ENCODE measurements around the gene ADAMTS10.
"Not testable (repeated sequence)": the region's sequence is repeated elsewhere in the genome, so short reads cannot be mapped to it uniquely, and the experiment has no call there.

Gene ADAMTS10

DNA sequence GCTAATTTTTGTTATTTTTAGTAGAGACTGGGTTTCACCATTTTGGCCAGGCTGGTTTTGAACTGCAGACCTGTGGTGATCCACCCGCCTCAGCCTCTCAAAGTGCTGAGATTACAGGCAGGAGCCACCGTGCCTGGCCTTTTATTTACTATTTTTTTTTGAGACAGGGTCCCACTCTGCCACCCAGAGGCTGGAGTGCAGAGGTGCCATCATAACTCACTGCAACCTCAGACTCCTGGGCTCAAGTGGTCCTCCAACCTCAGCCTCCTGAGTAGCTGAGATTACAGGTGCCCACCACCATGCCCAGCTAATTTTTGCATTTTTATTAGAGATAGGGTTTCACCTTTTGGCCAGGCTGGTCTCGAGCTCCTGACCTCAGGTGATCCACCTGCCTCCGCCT is 12.4 kb upstream of the ADAMTS10 start:
- not testable (repeated sequence) for DNase-seq

DNA sequence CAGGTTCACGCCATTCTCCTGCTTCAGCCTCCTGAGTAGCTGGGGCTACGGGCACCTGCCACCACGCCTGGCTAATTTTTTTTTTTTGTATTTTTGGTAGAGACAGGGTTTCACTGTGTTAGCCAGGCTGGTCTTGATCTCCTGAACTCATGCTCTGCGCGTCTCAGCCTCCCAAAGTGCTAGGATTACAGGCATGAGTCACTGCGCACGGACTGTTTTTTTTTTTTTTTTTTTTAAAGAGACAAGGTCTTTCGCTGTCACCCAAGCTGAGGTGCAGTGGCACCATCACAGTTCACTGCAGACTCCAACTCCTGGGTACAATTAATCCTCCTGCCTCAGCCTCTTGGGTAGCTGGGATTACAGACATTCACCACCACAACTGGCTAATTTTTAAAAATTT is 8.2 kb upstream of the ADAMTS10 start:
- DNase-seq = no peak

DNA sequence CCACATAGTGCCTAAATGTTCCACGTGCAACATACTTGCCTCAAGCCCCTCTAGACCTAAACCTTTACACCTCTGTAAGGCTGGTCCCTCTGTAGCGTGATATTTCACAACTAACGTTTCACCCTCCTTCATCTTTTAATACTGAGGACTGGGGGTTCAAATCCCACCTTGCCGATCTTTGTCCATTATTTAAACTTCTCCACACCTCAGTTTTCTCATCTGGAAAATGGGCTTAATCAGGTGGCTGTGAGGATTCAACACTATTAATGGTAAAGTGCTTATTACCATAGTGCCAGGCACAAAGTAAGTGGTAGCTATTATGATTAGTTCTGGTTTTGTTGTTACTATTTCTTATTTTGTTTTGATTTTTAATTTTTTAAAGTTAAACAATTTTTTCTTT is 7.5 kb upstream of the ADAMTS10 start:
- DNase-seq = no peak

DNA sequence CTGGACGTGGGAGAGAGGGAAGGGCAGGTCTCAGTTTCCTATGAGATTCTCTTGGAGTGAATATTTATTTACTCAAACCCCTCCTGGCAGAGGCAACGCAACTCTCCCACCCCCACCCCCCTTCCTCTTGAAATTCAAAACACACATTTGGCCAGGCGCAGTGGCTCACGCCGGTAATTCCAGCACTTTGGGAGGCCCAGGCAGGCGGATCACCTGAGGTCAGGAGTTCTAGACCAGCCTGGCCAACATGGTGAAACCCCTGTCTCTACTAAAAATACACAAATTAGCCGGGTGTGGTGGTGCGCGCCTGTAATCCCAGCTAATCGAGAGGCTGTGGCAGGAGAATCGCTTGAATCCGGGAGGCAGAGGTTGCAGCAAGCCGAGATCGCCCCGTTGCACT is 6.8 kb upstream of the ADAMTS10 start:
- DNase-seq = not testable (repeated sequence)

DNA sequence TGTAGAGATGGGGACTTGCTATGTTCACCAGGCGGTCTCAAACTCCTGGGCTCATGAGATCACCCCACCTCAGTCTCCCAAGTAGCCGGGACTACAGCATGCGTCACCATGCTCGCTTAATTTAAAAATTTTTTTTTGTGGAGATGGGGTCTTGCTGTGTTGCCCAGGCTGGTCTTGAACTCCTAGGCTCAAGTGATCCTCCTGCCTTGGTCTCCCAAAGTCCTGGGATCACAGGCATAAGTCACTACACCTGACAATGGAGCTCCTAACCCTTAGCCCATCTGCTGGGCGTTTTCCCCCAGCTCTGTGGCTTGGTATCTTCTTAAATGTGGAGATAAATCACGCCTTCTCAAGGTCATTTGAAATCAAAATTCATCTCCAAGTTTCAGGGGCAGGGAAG is 6.3 kb upstream of the ADAMTS10 start:
- DNase-seq = no peak

DNA sequence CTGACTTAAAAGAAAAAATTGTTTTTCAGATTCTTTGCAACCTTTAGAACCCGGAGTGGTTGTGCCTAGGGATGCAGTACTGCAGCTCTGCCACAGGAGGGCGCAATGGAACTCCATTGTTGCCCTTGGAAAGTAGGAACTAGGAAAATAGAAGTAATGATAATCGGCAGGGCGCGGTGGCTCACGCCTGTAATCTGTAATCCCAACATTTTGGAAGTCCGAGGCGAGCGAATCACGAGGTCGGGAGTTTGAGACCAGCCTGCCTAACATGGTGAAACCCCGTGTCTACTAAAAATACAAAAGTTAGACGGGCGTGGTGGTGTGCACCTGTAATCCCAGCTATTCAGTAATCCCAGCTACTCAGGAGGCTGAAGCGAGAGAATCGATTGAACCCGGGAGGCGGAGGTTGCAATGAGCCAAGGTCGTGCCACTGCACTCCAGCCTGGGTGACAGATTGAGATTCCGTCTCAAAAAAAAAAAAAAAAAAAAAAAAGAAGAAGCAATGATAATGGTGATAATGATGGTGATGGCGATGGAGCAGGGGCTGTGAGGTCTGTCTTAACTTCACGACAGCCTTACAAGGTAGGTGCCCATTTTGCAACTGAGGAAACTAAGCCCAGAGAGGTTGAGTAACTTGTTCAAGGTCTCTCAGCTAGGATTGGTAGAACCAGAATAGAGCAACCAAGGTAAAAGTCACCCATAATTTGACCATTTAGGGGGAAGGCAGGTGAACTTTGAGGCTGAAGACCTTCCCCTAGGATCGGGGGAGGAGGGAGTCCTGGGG is 5.5 kb upstream of the ADAMTS10 start:
- DNase-seq = peak in 1 of 2 donors; percentile 20

DNA sequence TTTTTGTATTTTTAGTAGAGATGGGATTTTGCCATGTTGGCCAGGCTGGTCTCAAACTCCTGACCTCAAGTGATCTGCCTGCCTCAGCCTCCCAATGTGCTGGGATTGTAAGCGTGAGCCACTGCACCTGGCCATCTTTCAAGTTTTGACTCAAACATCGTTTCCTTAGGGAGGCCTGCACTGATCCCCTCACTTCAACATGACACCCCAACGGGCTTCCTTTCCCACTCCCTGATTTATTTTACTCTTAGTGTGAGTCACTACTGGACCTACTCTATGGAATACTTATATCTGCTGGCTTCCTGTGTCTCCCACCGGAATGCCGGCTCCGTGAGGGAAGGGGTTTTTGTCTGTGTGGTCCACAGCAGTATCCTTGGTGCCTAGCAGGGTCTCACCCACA is 4.5 kb upstream of the ADAMTS10 start:
- no peak for DNase-seq

DNA sequence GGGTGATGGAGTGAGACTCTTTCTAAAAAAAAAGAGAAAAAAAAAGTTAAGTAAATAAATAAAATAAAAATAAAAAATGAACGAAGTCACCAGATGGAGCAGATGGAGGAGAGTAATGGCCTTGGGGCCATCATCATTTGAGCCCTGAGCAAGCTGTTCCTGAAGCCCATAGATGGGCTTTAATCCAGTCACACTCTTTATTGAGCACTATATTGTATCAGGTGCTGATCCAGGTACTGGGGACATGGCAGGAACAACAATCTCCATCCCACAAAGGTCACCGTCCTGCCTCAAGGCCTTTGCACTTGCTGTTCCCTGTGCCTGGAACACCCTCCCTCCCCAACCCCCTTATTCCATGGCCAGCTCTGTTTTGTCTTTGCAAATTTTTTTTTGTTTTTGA is 3.9 kb upstream of the ADAMTS10 start:
- DNase-seq = no peak

DNA sequence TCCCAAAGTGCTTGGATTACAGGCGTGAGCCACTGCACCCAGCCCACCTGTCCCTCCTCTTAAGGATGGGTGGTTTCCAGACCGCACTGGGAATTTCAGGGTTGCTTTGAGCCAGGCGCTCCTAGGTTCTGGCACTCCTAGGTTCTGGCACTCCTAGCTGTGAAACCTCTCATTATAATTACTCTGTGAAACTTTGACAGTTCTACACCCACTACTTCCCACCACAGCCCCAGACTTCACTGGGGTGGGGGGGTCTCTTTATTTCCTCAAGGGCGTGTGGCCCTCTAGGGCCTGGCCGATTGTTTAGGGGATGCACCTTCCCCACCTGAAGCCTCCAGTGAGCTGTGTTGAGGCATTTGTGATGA is 2.3 kb upstream of the ADAMTS10 start:
- DNase-seq = no peak

DNA sequence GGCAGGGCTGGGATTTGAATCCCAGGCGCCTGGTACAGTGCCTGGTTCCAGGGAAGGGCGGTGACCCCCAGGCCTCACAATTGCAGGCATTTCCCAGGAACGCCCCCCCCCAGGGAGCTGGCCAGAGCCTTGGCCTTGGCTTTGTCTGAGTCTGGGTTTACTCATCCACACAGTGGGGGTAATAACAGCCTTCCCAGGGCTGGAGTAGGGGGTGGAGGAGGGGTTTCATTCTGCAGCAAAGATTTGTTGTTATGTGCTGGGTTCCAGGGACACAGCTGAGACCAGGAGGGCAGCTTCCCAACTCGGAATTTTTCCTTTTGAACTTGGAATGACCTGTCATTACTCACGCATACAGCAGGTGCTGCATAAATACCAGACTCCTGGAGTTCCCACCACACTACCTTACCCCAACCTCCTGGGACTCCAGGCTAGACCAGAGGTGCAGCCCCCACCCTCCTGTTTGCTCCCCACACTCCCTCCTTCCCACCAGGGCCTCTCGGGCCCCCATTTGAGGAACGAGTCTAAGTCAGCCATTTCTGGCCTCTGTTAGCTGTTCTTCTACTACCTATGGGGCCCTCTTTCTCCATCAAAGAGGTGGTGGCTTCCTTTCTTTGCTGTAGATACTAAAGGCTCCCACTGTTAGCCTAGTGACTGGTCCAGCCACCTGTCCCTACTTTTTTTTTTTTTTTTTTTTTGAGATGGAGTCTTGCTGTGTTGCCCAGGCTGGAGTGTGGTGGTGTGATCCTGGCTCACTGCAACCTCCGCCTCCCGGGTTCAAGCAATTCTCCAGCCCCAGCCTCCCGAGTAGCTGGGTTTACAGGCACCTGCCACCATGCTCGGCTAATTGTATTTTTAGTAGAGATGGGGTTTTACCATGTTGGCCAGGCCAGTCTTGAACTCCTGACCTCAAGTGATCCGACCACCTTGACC is 1.6 kb upstream of the ADAMTS10 start:
- DNase-seq = peak in 1 of 2 donors; percentile 2

DNA sequence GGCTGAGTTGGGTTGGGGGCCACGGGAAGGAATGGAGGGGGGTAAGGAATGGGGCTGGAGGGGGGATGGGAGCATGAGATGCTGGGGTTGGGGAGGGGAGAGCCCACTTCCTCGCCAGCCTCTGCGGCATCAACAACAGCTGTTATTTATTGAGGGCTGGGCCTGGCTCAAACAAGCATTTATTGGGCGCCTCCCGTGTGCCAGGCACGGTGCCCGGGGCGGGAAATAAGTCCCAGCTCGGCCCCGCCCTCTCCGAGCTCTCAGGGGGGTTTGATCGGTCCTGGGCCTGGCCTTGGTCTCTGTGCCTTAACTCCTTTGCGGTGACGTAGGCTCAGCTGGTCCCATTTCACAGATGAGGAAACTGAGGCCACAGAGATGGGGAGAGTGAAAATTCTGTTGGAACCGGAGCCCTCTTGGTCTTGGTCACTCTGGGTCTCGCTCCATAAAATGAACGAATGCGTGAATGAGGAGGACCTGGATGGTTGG is 919 bp upstream of the ADAMTS10 start:
- no peak for DNase-seq

DNA sequence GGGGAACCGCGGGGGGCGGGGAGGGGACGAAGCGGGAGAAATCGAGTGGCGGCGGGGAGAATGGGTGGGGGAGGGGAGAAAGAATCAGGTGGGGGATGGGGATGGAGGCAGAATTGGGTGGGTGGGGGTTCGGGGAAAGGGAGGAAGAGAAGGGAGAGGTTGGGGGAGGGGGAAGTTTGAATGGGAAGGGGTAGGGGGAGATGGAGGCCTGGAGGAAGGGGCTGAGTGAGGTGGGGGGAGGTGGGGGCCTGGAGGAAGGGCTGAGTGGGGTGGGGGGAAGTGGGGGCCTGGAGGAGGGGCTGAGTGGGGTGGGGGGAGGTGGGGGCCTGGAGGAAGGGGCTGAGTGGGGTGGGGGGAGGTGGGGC is 403 bp upstream of the ADAMTS10 start:
- no peak for DNase-seq

DNA sequence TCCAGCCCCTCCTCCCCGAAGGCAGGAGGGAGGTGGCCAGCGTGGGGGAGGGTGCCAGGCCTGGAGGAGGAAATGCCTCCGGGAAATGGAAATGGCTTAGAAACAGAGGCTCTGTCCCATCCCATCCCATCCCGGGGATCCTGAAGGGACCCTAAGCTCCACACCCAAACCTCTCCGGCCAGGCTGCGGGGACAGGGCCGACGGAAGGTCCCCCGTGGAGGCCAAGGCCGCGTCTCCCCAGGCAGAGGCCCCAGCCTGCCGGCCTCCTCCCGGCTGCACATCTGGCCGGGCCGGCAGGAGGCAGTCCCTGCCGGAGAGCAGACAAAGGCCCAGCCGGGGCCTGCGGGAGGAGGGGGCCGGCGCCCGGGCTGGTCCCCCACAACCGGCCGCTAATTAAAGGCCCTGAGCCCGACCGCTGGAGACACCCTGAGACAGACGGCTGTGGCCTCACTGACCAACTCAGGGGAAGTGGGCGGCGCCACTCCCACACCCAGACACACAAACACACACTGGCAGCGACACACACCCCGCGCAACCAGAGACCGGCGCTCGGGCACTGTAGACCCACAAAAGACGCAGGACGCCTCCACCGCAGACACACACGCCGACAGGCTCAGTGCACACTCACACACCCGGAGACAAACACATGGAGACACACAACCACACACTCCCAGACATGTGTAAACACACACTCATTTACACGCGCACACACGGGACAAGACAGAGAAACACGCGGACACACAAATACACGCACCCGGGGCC is 1.1 kb downstream of the ADAMTS10 start:
- peak in 1 of 2 donors; percentile 23 for DNase-seq

DNA sequence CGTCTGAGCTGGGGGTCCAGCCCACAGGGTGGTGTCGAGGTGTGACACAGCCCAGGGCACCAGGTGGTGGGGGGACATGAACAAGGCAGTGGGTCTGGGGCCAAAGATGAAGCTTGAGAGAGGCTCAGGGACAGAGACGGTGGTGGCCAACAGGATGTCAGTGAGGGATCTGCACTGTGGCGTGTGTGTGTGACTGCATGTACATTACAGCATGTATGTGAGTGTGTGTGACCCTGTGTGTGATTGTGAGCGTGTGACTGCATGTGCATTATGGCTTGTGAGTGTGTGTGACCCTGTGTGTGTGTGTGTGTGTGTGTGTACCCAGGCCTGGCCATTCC is 1.6 kb downstream of the ADAMTS10 start:
- DNase-seq = no peak

DNA sequence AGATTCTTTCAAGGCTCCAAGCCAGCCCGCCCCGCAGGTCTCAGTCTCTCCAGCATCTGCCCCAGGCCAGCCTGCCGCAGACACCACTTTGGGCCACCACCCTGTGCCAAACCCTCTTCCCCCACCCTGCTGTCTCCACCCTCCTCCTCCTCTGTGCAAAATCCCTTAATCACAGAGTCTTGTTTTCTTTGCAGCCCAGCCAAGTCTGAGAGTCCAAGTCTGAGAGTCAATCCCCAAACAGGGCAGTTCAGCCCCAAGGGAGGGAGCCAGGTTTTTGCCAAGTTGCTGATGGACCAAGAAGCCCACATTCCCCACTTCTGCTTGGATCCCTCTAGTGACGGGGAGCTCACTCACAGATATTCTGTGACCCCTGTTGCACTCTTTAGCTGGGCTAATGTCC is 3.1 kb downstream of the ADAMTS10 start:
- no peak for DNase-seq

DNA sequence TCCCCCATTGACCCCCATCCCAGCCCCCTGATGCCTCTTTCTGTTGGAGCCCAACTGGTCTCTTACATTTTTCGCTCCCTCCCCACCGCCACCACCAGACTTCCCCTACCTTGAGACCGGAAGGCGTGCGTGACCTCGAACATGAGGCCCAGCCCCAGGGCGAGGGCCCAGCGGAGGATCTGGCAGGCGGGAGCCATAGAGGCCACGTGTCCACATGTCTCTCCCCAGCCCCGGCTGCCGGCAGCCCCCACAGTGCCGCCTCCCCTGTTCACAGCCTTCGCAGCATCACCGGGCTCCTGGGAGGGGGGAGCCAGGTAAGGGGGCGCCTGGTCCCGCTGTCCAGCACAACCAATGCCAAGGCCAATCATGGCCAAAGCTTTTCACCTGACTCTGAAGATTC is 5.0 kb downstream of the ADAMTS10 start:
- no peak for DNase-seq

DNA sequence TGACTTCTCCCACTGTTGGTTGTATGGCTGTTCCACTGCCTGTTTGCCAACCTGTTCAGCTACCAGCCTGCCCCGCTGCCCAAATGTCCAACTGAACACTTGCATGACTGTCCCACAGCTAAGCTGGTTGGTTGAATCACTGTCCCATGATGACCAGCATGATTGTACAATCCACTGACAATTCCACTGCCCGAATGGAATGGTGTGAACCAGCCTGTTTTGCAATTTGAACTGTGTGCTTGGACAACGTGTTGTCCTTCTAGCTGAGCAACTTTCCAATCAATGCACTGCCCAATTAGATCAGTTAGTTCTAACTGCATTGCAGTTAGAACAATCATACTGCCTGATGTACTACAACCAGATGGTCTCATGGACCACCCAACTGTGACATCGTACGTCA is 8.7 kb downstream of the ADAMTS10 start:
- no peak for DNase-seq

DNA sequence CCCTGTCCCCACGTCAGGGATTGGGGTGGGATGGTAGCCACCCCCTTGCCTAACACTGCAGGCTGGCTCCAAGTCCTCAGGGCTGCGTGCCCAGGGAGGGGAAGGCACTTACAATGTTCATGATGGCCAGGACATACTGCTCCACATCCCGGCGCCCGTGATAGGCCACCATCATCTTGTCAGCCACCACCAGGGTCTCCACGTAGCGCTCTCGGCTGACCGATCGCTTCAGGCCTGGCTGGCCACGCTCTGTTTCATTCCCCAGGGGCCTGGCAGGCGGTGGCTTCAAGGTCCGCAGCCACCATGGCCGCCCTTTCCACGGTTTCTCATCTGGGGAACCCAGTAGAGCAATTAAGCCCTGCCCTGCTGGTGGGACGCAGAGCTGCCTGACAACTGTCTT is 9.7 kb downstream of the ADAMTS10 start:
- no peak for DNase-seq

DNA sequence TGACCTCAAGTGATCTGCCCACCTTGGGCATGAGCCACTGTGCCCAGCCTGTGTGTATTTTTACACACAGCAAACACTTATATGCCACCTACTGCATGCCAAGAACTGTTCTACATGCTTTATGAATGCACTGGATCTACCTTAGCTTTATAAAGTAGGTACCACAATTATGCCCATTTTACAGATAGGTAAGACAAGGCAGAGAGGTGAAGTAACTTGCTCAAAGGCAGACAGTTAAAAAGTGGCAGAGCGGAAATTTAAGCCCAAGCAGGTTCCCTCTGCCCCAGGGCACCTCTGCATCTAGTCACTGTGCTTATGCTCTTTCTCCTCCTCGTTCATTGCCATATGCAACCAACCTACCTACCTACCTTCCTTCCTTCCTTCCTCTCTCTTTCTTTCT is 10.5 kb downstream of the ADAMTS10 start:
- DNase-seq = no peak

DNA sequence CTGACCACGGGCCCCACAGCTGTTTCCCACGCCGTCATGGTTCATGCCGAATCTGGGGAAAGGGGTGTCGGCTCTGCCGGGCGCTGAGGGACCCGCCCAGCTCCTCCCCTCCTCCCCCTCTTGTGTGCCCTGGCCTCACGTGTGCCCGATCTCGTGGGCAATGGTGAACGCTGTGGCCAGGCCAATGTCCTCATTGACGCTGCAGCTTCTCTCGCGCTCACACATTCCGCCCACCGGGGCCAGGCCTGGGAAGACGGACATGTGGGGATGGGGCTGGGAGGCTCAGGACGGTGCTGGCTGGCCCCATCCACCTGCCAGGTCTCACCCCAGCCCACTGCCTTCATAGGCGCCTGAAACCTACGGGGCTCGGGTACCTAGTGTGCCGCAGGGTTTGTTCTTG is 14.3 kb downstream of the ADAMTS10 start:
- no peak for DNase-seq

DNA sequence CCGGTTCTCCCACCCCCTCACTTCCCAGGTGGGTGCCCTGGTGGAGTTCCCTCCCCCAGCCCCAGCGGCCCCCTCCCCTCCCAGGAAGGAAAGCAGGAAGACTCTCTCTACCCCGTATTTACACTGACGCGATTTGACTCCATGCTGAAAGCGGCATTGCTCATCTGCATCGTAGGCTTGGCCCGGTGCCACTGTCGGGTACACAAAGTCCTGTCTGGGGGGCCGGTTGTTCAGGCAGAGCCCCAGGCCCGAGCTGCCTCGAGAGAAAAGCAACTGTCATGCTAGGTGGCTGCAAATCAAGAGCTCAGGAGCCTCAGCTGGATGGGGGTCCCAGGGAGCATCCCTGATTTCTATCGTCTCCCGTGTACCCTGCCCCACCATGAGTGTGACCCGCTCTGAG is 14.9 kb downstream of the ADAMTS10 start:
- no peak for DNase-seq

DNA sequence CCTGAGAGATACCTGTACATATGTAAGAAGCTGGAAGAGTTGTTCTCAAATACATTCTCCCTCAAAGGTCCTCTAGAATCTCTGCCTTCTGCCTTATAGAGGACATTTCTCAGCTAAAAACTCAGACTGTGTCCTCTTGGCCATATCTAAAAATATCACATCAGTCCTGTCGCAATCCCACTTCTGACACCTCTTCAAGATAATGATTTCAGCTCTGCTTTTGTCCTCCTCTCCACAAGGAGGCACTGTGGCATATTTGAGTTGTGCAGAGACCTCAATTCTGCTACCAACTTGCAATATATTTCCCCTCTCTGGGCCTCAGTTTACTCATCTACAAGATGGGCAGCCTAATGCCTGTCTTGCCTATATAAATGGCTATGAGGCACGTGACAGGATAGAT is 16.6 kb downstream of the ADAMTS10 start:
- no peak for DNase-seq

DNA sequence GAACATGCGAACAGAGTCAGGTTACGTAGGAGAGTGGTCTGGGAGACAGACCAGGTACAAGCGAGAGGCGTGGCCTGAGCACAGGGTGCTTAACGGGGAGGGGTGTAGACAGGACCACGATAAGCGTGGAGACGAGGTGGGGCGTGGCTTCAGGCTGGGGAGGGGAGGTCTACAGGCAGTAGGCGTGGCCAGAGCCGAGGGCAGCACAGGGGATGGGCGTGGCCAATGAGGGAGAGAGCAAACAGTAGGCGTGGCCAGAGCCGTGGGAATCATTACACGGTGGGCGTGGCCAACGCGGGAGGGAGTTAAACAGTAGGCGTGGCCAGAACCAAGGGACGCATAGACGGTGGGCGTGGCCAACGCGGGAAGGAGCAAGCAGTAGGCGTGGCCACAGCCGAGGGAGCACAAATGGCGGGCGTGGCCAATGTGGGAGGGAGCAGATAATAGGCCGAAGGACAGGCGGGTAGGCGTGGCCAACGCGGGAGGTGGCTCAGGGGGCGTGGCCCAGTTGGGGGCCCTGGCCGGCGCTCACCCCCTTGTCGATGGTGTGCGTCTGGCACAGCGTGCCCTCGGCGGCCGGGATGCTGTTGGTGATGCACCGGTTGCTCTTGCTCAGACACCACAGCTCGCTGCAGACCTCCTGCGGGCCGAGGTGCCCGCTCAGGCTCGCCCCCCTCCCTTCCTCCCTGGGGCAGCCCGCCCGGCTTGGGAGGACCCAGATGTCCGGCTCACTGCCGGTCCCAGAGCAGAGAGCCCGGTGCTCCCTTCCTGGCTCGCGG is 18.1 kb downstream of the ADAMTS10 start:
- peak; percentile 73 to 79 for DNase-seq

Measured in hippocampal formation (tissue), 2 donors.